ENCODE measurements around the gene UBAC2.

The UBAC2 gene

DNA sequence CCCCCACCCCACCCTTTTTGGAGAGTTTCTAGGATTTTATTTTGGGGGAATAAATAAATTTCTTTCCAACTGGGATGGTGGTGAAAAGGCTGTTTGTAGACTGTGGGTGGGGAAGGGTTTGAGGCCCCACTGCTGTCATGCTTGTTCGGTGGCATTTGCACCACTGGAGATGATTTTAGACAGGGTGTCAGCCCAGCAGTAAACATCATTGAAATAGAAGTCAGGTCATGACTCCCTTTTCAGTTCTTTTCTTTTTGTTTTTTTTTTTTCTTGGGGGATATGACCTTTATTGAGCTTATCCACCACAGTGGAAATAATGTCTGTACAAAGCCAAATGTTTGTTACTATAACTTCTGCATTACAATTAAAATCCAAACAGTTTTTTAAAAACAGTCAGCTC, 14.1 kb downstream of the UBAC2 start:
- no peak overlapping the region for H3K27ac ChIP-seq
- TF ChIP-seq, protein P1, sequence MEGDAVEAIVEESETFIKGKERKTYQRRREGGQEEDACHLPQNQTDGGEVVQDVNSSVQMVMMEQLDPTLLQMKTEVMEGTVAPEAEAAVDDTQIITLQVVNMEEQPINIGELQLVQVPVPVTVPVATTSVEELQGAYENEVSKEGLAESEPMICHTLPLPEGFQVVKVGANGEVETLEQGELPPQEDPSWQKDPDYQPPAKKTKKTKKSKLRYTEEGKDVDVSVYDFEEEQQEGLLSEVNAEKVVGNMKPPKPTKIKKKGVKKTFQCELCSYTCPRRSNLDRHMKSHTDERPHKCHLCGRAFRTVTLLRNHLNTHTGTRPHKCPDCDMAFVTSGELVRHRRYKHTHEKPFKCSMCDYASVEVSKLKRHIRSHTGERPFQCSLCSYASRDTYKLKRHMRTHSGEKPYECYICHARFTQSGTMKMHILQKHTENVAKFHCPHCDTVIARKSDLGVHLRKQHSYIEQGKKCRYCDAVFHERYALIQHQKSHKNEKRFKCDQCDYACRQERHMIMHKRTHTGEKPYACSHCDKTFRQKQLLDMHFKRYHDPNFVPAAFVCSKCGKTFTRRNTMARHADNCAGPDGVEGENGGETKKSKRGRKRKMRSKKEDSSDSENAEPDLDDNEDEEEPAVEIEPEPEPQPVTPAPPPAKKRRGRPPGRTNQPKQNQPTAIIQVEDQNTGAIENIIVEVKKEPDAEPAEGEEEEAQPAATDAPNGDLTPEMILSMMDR (IDR thresholded peaks at IDR 0.05), result no peak
- no peak for TF ChIP-seq ZFX (IDR thresholded peaks at IDR 0.05; ENCODE audit: borderline replicate concordance)

DNA sequence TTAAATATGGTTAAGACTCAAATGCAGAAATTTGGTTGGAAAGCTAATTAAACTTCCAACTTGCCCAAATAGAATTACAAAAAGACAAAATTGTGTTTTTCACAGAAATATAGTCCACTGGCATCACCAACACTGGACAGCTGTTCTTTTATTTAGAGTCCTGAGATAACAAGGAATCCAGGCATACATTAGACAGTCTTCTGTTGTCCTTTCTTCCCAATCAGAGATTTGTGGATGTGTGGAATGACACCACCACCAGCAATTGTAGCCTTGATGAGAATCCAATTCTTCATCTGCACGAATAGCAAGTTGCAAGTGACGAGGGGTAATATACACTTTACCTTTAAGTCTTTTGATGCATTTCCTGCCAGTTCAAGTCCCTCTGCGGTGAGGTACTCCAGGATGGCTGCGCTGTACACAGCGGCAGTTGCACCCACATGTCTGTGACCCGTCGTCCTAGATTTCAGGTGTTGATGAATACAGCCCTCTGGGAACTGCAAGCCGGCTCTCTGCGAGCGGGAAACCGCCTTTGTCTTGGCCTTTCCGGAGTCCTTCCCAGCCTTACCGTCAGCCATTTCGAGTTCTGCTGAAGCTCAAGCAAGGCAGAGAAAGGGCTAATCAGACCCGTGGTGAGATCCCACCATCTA, 14.7 kb downstream of the UBAC2 start:
- H3K27ac ChIP-seq, result no peak overlapping the region

DNA sequence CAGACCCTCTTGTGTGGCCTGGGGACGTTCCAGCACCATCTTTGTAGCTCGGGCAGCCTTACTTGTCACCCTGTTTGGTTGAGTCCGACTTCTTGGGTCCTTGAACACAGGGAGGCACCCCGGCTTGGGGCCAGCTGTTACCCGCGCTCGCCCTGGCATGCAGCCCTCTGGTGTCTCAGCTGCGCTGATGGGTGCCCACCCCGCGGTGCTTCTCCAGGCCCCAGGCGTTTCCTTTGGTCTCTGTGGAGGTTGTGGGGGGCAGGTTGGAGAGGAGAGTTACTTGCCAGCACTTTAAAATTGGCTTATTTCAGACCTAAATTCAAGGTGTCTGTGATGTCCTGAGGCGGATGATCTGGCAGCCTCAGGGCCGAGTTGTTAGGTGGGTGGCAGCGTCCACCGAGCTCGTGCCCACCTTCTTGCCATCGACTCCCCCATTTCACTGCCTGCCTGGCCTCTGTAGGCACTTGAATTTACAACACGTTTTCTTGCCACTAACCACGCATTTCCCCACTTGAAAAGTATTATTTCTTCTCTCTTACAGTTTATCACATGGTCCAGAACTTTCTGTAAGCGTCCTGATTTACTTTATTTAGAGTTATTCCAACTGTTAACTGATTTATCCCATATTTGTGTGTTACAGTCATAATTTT, 16.9 kb downstream of the UBAC2 start:
- no peak overlapping the region for H3K27ac ChIP-seq
- TF ChIP-seq ZFX (IDR thresholded peaks at IDR 0.05; ENCODE audit: borderline replicate concordance), result no peak
- TF ChIP-seq, protein P1 (IDR thresholded peaks at IDR 0.05), result no peak

More for the DNA sequence above, 14.7 kb downstream of the UBAC2 start:
- TF ChIP-seq ZFX (IDR thresholded peaks at IDR 0.05; ENCODE audit: borderline replicate concordance), result no peak
- TF ChIP-seq, protein P1 (IDR thresholded peaks at IDR 0.05), result no peak

DNA sequence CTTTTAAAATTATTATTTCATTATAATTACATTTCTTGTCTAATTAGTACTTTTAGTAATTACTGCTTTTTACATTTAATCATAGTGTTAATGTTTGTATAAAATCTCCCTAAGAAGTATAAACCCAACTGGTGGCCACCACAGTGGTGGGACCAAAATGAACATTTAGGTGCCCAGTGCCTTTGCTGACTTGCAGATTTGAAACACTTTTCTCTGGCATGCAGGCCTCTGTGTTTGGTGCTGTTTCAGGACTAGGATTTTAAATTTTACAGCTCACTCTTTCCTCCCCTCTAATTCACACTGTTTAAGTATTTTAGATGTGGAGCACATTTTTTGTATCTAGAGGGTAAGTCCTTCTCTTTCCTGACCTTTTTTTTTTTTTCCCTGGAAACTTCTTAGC, 17.5 kb downstream of the UBAC2 start:
- TF ChIP-seq ZFX (IDR thresholded peaks at IDR 0.05; ENCODE audit: borderline replicate concordance), result no peak
- TF ChIP-seq, protein P1 (IDR thresholded peaks at IDR 0.05), result no peak
- H3K27ac ChIP-seq, result no peak overlapping the region

DNA sequence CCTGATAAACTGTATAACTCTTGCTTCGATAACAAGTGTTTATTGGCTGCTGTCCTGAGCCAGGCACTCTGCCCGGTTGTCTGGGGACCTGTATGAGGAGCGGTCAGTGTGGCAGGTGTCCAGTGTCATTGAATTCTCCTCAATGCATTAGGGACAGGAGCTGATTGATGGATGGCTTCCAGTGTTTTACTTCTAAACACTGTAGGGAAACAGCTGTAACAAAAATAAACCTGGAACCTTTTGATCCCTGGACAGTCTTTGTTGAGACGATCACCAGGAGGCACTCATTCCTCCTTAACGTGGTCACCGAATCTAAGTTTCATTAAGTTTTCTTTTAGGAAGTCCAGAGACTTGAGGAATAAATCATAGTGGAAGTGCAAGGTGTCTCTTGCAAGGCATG, 17.9 kb downstream of the UBAC2 start:
- H3K27ac ChIP-seq, result no peak overlapping the region
- TF ChIP-seq, protein P1 (IDR thresholded peaks at IDR 0.05), result no peak
- no peak for TF ChIP-seq ZFX (IDR thresholded peaks at IDR 0.05; ENCODE audit: borderline replicate concordance)

DNA sequence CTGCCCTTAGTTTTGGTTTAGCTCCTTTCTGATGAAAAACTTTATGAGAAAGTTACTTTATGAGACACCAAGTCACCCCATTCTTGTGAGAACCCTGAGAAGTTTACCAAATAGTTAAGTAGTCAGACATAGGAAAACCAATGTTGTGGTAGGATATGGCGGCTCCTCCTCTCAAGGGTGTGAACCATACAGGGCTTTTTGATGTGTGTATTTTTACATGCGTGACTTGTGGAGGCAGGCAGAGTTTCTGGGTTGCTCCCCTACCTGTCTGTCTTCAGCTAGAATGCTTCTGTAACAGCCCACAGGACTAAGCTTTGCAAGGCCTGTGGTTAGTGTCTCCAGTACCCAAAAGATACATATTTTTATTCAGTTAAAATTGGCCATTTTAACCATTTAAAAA, 18.3 kb downstream of the UBAC2 start:
- H3K27ac ChIP-seq, result no peak overlapping the region
- TF ChIP-seq ZFX (IDR thresholded peaks at IDR 0.05; ENCODE audit: borderline replicate concordance), result no peak
- TF ChIP-seq, protein P1 (IDR thresholded peaks at IDR 0.05), result no peak

DNA sequence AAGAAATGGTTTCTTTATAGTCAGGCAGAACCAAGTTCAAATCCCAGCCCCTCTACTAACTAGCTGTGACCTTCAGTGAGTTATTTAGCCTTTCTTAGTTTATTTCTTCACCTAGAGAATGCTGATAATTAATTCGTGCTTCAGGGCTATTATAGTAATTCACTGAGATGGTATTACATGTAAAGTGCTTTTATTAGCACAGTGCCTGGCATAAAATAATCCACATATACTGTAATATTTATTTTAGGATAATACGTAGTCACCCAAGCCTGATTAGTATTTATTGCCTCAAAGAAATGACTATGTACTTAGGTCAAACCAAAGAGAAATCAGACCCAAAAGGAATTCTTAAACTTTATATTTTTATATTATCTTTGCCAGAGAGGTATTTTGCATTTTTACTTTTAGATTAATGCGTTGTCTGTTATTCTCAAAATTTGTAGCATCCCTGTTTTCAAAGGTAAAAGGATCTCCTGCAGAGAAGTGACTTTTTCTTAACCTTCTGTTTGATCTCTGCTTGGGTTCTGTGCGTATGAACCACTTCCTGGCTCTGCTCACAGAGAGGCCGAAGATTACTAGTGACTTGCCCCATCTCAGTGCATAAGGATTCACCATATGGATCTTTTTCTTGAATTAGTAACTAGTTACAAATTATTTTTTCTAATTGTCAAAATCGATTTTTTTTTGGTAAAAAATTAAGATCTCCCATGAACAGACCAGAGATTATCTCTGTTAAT, 19.7 kb downstream of the UBAC2 start:
- H3K27ac ChIP-seq, result no peak overlapping the region
- TF ChIP-seq, protein P1 (IDR thresholded peaks at IDR 0.05), result no peak
- no peak for TF ChIP-seq ZFX (IDR thresholded peaks at IDR 0.05; ENCODE audit: borderline replicate concordance)
